Stimulated activated memory B cell treated with anti-CD40 and anti-IgM and Interleukin-4, amounts not matched to agents 10 μg/mL and 1 μg/mL and 100 μg/mL, for 72 hours (primary cell): ENCODE data around the gene FKRP.
A peak's percentile ranks its signal among the peaks of the same experiment; 100 is the strongest.

Experiments
- ATAC-seq: fragments of 150-1000 bp; cut with Tn5 transposase; 2 replicates; pipeline ENCODE4 v1.10.0; 2021
- H3K27ac Mint-ChIP-seq: one replicate; pipeline ENCODE4 v1.8.0; 2022; ENCODE audit warnings: mild to moderate bottlenecking, mixed read lengths
- H3K27me3 Mint-ChIP-seq: one replicate; pipeline ENCODE4 v1.8.0; 2022; ENCODE audit warnings: mixed read lengths
- H3K36me3 Mint-ChIP-seq: one replicate; pipeline ENCODE4 v1.8.0; 2022; ENCODE audit warnings: mixed read lengths
- H3K4me1 Mint-ChIP-seq: one replicate; pipeline ENCODE4 v1.8.0; 2022; ENCODE audit warnings: mixed read lengths
- H3K4me3 Mint-ChIP-seq: one replicate; pipeline ENCODE4 v1.8.0; 2022; ENCODE audit warnings: mild to moderate bottlenecking, moderate library complexity, mixed read lengths
- H3K9me3 Mint-ChIP-seq: one replicate; pipeline ENCODE4 v1.8.0; 2022; ENCODE audit warnings: mixed read lengths

Gene FKRP

GRCh38 chr19:46717034-46717715 is 28.7 kb upstream of the FKRP start, which contains the start of gene PRKD2:
TSS of gene PRKD2 (minus strand) at chr19:46717114. CDS start at chr19:46716370, 744 bp downstream.
- Mint-ChIP-seq H3K9me3 (no peaks in the 10 kb centered on the region), H3K27me3 (no peaks in the 10 kb centered on the region), H3K27ac (peak within 1 kb of the TSS; percentile 82), H3K36me3 (peaks cover 23% of the 10 kb centered on the region), H3K4me1 (peaks cover 79% of the 10 kb centered on the region), H3K4me3 (peak within 1 kb of the TSS; percentile 93)
- ATAC-seq: peak; percentile 71

GRCh38 chr19:46717716-46718143 is 28.1 kb upstream of the FKRP start:
- peaks cover 84% of the 10 kb centered on the region for H3K4me1 Mint-ChIP-seq
- H3K36me3 Mint-ChIP-seq: peaks cover 28% of the 10 kb centered on the region
- peak overlapping the region; percentile 93 for H3K4me3 Mint-ChIP-seq
- peak; percentile 25 for ATAC-seq
- no peaks in the 10 kb centered on the region for H3K27me3 Mint-ChIP-seq
- H3K27ac Mint-ChIP-seq: peak overlapping the region; percentile 82
- no peaks in the 10 kb centered on the region for H3K9me3 Mint-ChIP-seq

GRCh38 chr19:46718157-46718933 is 27.5 kb upstream of the FKRP start:
- peak; percentile 49 for ATAC-seq
- Mint-ChIP-seq H3K4me3 (peak overlapping the region; percentile 93), H3K4me1 (peaks cover 87% of the 10 kb centered on the region), H3K27me3 (no peaks in the 10 kb centered on the region), H3K27ac (peak overlapping the region; percentile 82), H3K36me3 (peaks cover 28% of the 10 kb centered on the region), H3K9me3 (no peaks in the 10 kb centered on the region)

- peak overlapping the region; percentile 93 for H3K4me3 Mint-ChIP-seq
- peak; percentile 79 for ATAC-seq
These were observed 26.8 kb upstream of the FKRP start for GRCh38 chr19:46718934-46719622.

GRCh38 chr19:46719629-46720502 is 26.0 kb upstream of the FKRP start:
- no peak for ATAC-seq
- peak overlapping the region; percentile 61 for H3K4me3 Mint-ChIP-seq

More at GRCh38 chr19:46718934-46719622, 26.8 kb upstream of the FKRP start:
- Mint-ChIP-seq H3K27me3 (no peaks in the 10 kb centered on the region), H3K9me3 (no peaks in the 10 kb centered on the region), H3K27ac (peak overlapping the region; percentile 82), H3K36me3 (peaks cover 34% of the 10 kb centered on the region), H3K4me1 (peaks cover 82% of the 10 kb centered on the region)

GRCh38 chr19:46720503-46721239 is 25.2 kb upstream of the FKRP start:
- H3K4me1 Mint-ChIP-seq: peaks cover 68% of the 10 kb centered on the region
- H3K27ac Mint-ChIP-seq: peak overlapping the region; percentile 66
- no peak for ATAC-seq
- peaks cover 45% of the 10 kb centered on the region for H3K36me3 Mint-ChIP-seq
- no peaks in the 10 kb centered on the region for H3K9me3 Mint-ChIP-seq
- no peak overlapping the region for H3K4me3 Mint-ChIP-seq
- no peaks in the 10 kb centered on the region for H3K27me3 Mint-ChIP-seq

More at GRCh38 chr19:46719629-46720502, 26.0 kb upstream of the FKRP start:
- Mint-ChIP-seq H3K27me3 (no peaks in the 10 kb centered on the region), H3K27ac (peak overlapping the region; percentile 82), H3K9me3 (no peaks in the 10 kb centered on the region), H3K36me3 (peaks cover 41% of the 10 kb centered on the region), H3K4me1 (peaks cover 75% of the 10 kb centered on the region)

GRCh38 chr19:46721269-46722003 is 24.4 kb upstream of the FKRP start:
- Mint-ChIP-seq H3K4me1 (peaks cover 68% of the 10 kb centered on the region), H3K4me3 (no peak overlapping the region), H3K27ac (peak overlapping the region; percentile 66)

GRCh38 chr19:46722004-46722380 is 23.9 kb upstream of the FKRP start:
- peaks cover 68% of the 10 kb centered on the region for H3K4me1 Mint-ChIP-seq

More at GRCh38 chr19:46721269-46722003, 24.4 kb upstream of the FKRP start:
- no peak for ATAC-seq
- H3K9me3 Mint-ChIP-seq: no peaks in the 10 kb centered on the region
- no peaks in the 10 kb centered on the region for H3K27me3 Mint-ChIP-seq
- H3K36me3 Mint-ChIP-seq: peaks cover 53% of the 10 kb centered on the region

GRCh38 chr19:46722421-46723022 is 23.3 kb upstream of the FKRP start:
- peaks cover 64% of the 10 kb centered on the region for H3K4me1 Mint-ChIP-seq
- no peak for ATAC-seq
- H3K9me3 Mint-ChIP-seq: no peaks in the 10 kb centered on the region
- H3K27ac Mint-ChIP-seq: peak overlapping the region; percentile 66
- H3K4me3 Mint-ChIP-seq: no peak overlapping the region
- H3K36me3 Mint-ChIP-seq: peaks cover 63% of the 10 kb centered on the region
- no peaks in the 10 kb centered on the region for H3K27me3 Mint-ChIP-seq

More at GRCh38 chr19:46722004-46722380, 23.9 kb upstream of the FKRP start:
- no peaks in the 10 kb centered on the region for H3K27me3 Mint-ChIP-seq
- H3K4me3 Mint-ChIP-seq: no peak overlapping the region
- peaks cover 58% of the 10 kb centered on the region for H3K36me3 Mint-ChIP-seq
- ATAC-seq: no peak
- H3K9me3 Mint-ChIP-seq: no peaks in the 10 kb centered on the region
- peak overlapping the region; percentile 66 for H3K27ac Mint-ChIP-seq

GRCh38 chr19:46723023-46723461 is 22.8 kb upstream of the FKRP start:
- H3K27ac Mint-ChIP-seq: peak overlapping the region; percentile 66

GRCh38 chr19:46723471-46723870 is 22.4 kb upstream of the FKRP start:
- ATAC-seq: no peak
- Mint-ChIP-seq H3K9me3 (no peaks in the 10 kb centered on the region), H3K27ac (peak overlapping the region; percentile 66), H3K4me1 (peaks cover 56% of the 10 kb centered on the region), H3K36me3 (peaks cover 68% of the 10 kb centered on the region), H3K27me3 (no peaks in the 10 kb centered on the region), H3K4me3 (no peak overlapping the region)

More at GRCh38 chr19:46723023-46723461, 22.8 kb upstream of the FKRP start:
- Mint-ChIP-seq H3K4me3 (no peak overlapping the region), H3K4me1 (peaks cover 59% of the 10 kb centered on the region), H3K9me3 (no peaks in the 10 kb centered on the region), H3K27me3 (no peaks in the 10 kb centered on the region), H3K36me3 (peaks cover 66% of the 10 kb centered on the region)
- ATAC-seq: no peak

- no peak overlapping the region for H3K27ac Mint-ChIP-seq
- peaks cover 56% of the 10 kb centered on the region for H3K4me1 Mint-ChIP-seq
These were observed 21.4 kb upstream of the FKRP start for GRCh38 chr19:46724468-46724867.

More at GRCh38 chr19:46724468-46724867, 21.4 kb upstream of the FKRP start:
- Mint-ChIP-seq H3K27me3 (no peaks in the 10 kb centered on the region), H3K36me3 (peaks cover 74% of the 10 kb centered on the region), H3K4me3 (no peak overlapping the region), H3K9me3 (no peaks in the 10 kb centered on the region)
- ATAC-seq: no peak
